Putamen (tissue), 1 donor: ENCODE data around the gene FASTKD1.
"Not testable (repeated sequence)": the region's sequence is repeated elsewhere in the genome, so short reads cannot be mapped to it uniquely, and the experiment has no call there.

Source experiments
- DNase-seq: peaks from one replicate; pipeline ENCODE4 v3.0.0-alpha.2; 2016; ENCODE audit warnings: low spot score

FASTKD1 gene

DNA sequence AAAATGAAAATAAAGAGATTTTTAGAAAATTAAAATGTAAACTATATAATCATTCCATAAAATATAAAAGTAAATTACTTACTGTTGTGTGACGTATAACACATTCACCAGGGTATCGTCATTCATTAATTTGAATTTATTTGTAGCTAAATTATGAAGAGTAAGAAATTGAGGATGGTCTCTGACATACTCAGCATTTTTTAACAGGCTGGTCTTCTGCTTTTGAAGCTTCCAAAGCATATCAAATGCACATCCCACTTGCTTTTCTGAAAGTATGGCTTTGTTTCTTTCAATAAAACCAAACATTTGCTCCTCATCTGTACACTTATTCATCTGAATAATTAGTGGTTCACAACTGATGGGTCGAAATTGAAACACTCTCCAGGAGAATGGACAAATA lies 2.1 kb downstream of the FASTKD1 start:
- no peak for DNase-seq

DNA sequence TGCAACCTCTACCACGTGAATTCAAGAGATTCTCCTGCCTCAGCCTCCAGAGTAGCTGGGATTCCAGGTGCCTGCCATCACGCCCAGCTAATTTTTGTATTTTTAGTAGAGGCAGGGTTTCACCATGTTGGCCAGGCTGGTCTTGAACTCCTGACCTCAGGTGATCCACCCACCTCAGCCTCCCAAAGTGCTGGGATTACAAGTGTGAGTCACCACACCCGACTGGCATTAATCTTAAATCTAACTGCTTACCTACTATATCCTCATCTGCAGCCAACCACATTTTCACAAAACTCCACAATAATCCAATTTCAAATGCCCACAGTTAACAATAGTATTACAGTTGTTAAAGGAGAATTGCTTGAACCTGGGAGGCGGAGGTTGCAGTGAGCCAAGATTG lies 2.9 kb downstream of the FASTKD1 start:
- not testable (repeated sequence) for DNase-seq

DNA sequence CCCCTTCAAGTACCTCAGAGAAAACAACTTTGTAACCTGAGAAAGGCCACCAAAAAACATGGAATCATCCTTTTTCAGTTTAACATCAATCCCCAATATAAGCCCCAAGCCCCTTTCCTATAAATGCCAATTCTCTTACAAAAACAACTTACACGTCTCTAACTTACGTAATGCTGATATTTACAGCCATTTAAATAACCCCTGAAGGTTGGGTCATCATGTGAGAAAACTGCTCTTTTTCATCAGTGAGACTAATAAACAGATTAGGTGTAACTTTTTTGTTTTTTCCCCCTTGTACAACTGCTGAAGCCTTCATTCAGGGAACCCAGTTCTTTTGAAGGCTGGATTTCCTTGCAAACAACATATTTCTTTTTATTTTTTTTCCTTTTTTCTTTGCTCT lies 3.7 kb downstream of the FASTKD1 start:
- no peak for DNase-seq

- DNase-seq: no peak
Measured at GRCh38 chr2:169565686-169566085, 8.0 kb downstream of the FASTKD1 start.

DNA sequence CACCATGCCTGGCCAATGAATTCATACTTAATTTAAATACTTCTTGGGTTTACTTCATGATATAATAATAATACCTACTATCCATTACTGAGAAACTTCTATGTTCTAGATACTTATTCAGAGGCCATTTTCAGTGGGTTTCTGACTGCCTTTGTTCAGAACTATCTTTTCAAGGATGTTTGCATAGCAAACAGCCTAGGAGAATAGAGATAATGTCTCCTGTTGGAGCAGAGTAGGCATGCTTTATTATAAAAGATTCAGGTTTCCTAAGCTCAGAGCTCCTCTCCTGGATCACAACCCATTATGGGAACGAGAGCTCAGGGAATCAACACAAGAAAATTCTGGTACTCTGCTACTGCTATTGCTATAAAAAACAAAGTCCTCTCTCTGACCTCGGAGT lies 11.1 kb downstream of the FASTKD1 start:
- DNase-seq: no peak

DNA sequence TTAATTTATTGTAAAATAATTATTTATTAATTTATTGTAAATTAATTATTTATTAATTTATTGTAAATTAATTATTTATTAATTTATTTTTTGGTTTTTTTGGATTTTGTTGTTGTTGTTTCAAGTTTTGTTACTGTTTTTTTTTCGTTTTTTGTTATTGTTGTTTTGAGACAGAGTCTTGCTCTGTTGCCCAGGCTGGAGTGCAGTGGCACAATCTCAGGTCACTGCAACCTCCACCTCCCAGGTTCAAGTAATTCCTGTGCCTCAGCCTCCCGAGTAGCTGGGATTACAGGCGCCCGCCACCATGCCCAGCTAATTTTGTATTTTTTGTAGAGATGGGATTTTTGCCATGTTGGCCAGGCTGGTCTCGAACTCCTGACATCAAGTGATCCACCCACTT lies 11.6 kb downstream of the FASTKD1 start:
- not testable (repeated sequence) for DNase-seq

- no peak for DNase-seq
Measured at GRCh38 chr2:169561364-169561763, 12.3 kb downstream of the FASTKD1 start.

GRCh38 chr2:169546756-169547155 lies 26.9 kb downstream of the FASTKD1 start:
- DNase-seq: no peak

DNA sequence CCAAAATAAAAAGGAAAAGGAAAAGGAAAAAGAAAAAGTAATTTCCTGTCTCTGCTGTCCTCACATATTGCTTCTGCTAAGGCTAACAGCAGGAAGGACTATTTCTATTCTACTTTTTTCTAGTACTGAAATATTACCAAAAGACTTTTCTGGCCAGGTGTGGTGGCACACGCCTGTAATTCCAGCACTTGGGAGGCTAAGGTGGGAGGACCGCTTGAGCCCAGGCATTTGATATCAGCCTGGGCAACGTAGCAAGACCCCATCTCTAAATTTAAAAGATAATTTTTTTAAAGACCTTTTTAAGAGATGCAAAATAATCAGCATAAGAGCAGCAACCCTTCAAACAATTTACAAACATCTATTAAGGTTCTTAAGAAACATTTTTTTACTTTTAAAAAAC lies 31.2 kb downstream of the FASTKD1 start:
- DNase-seq: no peak

GRCh38 chr2:169540146-169540545 lies 33.5 kb downstream of the FASTKD1 start:
- no peak for DNase-seq

DNA sequence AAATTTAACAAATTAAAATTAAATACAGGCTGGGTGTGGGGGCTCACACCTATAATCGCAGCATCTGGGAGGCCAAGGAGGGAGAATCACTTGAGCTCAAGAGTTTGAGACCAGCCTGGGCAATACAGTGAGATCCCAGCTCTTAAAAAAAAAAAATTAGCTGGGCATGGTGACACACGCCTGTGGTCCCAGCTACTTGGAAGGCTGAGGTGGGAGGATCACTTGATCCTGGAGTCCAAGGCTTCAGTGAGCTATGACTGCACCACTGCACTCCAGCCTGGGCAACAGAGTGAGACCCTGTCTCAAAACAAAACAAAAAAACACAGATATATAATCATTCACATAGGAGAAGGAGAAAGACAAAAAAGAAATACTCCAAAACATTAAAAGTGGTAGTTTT lies 34.2 kb downstream of the FASTKD1 start:
- not testable (repeated sequence) for DNase-seq

DNA sequence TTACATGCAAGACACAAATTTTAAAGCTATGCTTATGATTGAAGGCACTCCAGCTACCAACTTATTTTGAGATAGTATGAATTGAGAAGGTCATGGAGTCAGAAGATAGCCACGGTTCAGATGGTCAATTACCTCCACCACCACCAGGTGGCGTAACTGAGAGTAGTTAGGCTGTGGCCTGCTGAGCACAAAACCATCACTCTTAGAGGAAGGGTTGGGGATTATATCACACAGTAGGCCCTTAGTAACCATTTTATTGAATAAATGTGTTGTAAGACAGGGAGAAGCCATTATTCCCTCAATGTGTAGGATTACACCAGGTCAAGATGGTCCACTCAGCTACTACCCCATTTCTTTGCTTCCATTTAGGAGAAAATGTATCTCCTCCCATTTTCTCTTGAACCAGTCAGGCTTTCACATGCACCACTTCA lies 45.4 kb downstream of the FASTKD1 start:
- DNase-seq: peak; percentile 9

DNA sequence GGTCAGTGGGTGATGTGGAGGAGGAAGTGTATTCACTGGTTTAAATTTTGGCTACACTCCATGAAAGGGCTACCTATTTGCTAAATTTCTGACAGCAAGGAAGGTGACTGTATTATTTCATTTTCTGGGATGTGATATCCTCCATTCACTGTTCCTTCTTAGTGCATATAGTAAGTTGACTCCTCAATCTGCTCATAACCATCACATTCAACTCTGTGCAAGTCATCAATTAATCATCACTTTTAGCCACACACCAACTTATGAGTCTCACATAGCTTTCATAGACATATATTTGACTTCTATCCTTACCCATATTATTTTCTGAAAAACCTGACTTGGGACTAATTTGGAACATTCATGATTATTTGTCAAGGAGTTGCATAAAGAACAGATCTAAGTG lies 47.2 kb downstream of the FASTKD1 start:
- DNase-seq: no peak

DNA sequence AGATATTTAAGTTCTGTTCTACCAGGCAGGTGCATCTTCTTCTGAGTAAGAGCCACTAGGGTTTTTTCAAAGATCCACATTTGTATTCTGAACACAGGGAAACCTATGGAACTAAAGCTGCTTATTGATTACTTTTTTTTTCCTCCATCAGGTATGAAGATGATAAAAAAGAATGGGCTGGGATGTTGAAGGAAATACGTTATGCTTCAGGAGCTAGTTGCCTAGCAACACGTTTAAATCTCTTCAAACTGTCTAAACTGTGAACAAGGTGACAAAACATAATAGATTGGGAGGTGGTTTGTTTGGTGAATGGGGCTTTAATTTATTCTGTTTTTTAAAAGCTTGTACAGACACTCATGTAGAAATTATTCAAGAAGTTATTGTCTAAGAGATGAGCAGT lies 48.2 kb downstream of the FASTKD1 start:
- peak; percentile 31 for DNase-seq

DNA sequence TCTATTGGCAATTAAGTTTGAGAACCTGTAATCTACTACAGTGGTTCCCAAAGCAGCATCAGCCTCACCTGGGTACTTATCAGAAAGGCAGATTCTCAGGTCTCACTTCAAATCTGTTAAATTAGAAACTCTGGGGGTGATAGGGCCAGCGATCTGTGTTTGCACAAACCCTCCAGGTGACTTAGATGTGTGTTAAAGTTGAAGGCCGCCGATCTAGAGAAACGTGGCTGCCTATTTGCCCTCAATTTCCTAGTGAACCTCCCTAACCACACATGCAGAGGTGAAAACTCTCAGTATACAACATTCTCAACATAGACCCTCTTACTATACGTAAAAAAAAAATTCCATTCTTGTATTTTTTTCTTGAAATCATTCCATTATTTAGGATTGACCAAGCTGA lies 50.0 kb downstream of the FASTKD1 start:
- DNase-seq: no peak

GRCh38 chr2:169520896-169521295 lies 52.8 kb downstream of the FASTKD1 start:
- no peak for DNase-seq

DNA sequence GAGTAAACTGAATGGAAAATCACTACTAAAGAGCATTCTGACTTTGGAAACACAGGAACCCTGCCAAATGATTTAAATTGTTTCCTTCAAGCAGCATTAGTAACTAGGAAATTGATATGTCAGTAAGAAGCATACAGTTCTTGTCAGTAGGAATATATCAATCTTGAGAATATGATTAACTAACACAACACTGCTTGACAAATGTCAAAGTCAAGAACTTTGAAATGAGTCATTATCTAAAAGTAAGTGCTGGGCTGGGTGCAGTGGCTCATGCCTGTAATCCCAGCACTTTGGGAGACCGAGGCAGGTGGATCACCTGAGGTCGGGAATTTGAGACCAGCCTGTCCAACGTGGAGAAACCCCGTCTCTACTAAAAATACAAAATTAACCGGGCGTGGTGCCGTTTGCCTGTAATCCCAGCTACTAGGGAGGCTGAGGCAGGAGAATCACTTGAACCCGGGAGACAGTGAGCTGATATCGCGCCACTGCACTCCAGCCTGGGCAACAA lies 57.1 kb downstream of the FASTKD1 start:
- DNase-seq: not testable (repeated sequence)

- DNase-seq: not testable (repeated sequence)
Measured at GRCh38 chr2:169514758-169515157, 58.9 kb downstream of the FASTKD1 start.

DNA sequence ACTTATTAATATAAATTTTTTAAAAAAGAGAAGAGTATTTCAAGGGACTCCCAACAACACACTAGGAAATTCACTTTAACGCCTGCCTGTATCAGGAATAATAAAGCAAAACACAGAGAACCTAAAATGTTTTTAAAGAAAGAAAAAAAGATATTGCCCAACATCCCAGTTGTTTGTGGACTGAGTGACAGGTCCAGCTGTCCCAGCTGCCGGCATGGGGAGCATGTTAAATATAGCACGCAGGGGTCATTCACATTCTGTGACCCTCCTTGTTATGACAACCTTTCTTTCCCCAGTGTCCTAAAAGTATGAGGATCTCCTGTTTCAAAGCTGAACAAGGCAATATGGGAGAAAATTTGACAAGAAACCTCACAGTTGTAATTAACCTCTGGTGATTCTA lies 59.7 kb downstream of the FASTKD1 start:
- no peak for DNase-seq

DNA sequence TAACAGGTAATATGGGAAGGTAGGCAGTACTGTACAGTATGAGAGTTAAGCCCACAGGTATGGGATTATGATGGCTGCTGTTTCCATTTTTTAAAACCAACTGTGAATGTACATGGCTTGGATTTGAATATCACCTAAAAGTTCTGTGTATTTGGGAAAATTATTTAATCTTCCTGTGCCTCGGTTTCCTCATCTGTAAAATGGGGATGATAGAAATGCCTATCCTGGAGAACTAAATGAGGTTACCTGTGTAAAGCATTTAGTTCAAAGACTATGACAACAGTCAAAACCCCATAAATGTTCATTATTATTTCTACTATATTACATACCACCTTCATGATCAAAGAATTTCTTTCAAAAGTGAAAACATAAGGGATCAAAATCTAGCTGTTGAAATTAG lies 60.6 kb downstream of the FASTKD1 start:
- DNase-seq: no peak

DNA sequence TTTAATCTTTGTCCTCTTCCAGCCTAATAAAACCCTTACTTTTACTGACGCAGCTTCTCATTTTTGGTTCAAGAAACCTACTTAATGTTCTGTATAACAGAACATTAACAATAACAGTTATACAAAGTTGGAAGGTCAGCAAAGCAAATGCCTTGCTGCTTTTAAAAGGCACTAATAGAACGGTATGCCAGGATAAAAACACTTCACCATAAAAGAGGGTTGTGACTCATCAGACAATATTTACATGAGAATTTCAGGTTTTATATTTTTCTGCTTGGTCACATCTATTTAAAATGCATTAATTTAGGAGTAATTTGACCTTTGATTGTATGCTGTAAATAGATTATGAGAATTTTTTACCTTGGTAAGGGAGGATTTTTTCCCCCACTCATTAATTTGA lies 61.1 kb downstream of the FASTKD1 start:
- DNase-seq: no peak

DNA sequence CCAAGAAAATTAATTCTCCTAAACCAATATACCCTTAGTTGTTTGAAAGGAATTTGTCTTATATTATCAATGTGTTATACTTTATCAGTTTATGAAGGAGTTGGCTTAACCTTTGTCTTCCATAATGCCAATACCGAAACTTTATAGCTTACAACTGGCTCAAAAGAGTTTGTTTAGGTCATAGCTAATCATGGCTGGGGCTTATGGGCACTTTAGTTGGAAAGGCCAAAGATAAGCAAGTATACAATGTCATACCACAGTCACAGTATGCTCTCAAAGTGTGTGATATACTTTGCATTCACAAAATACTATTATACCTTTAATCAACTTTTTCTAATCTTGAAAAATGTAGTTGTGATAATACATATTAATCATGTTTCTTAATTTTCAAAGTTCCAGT lies 61.8 kb downstream of the FASTKD1 start:
- no peak for DNase-seq

DNA sequence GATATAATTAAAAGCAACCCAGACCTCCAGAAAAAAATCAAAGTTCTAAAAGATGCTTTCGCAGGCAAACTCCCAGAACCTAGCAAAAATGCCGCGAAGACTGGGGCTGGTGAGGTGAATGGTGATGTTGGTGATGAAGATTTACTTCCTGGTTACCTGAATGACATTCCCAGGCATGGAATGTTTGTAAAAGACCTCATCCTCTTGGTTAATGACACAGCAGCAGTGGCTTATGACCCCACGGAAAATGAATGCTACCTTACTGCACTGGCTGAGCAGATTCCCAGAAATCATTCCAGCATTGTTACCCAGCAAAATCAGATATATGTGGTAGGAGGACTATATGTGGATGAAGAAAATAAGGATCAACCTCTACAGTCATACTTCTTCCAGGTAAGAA lies 63.2 kb downstream of the FASTKD1 start:
- DNase-seq: no peak

- DNase-seq: no peak
Measured at GRCh38 chr2:169509955-169510354, 63.7 kb downstream of the FASTKD1 start.
